K562 (cell line): ENCODE data around the gene RGMA. TPM values are rescaled to one million over a fixed set of nuclear protein-coding genes. Genes with fewer than 3 reads are reported as not detected.

Experiments used
- ATAC-seq: fragments of 200-7000 bp; cut with Tn5 transposase; 3 replicates; pipeline ENCODE4 v1.9.1; 2020; ENCODE audit warnings: moderate library complexity
- BruUV-seq: library from RNA; stranded (reverse); fragments of 400-500 nt; replicated peaks from 2 replicates; lab custom pipeline; 2021; lab: Mats Ljungman, UMichigan
- CTCF ChIA-PET: fragments of 300-600 bp; formaldehyde crosslinking; extraction: SDS; loops from one replicate; lab custom pipeline; 2021; ENCODE audit warnings: low intra/inter-chr PET ratio; lab: Yijun Ruan, JAX
- POLR2A ChIA-PET: fragments of 300-600, 350-650 bp; sonication (Branson Sonifier 250); formaldehyde crosslinking; extraction: SDS; loops from one replicate; lab custom pipeline; 2021; ENCODE audit warnings: antibody characterized with exemption, inconsistent platforms; lab: Yijun Ruan, JAX
- DNase-seq, 4 experiments: peaks; one replicate each; pipeline versions ENCODE4 v3.0.0 to v3.0.0-alpha.2; 2011 to 2018; ENCODE audit warnings: low spot score in 3 of 4, mixed read lengths in 3 of 4; ENCODE audit errors: extremely low read depth in 1 of 4
- FAIRE-seq: peaks from 2 replicates; lab custom pipeline; 2011; peaks lifted over from hg19 to GRCh38; lab: Jason Lieb, UNC
- H2AFZ ChIP-seq: 2 replicates; pipeline ENCODE4 v1.6.0; 2011; ENCODE audit warnings: low read depth, low read length, control low read depth, inconsistent platforms
- H3K27ac ChIP-seq: fragments of 200-600 bp; 3 replicates; pipeline ENCODE4 v1.8.0; 2011; ENCODE audit warnings: low read depth, mild to moderate bottlenecking, control low read depth, inconsistent platforms, low read length, moderate library complexity, mixed read lengths; ENCODE audit errors: extremely low read depth
- H3K27me3 ChIP-seq, 2 experiments: fragments of 300-600 bp in 1 of 2; 2 replicates in 1 of 2; 3 replicates in 1 of 2; pipeline versions ENCODE4 v1.6.0 to v1.8.0; 2011; ENCODE audit warnings: inconsistent platforms in 2 of 2, low read length in 2 of 2, mild to moderate bottlenecking in 1 of 2, mixed read lengths in 1 of 2, moderate library complexity in 1 of 2; ENCODE audit not compliant: control insufficient read depth in 2 of 2, insufficient read depth in 2 of 2
- H3K36me3 ChIP-seq: fragments of 300-600 bp; 3 replicates; pipeline ENCODE4 v1.8.0; 2011; ENCODE audit warnings: mild to moderate bottlenecking, low read length, inconsistent platforms; ENCODE audit not compliant: control insufficient read depth, insufficient read depth
- H3K4me1 ChIP-seq, 2 experiments: fragments of 200-600 bp in 1 of 2; replicated peaks in 1 of 2; 2 replicates in 1 of 2; 3 replicates in 1 of 2; pipeline versions ENCODE4 v1.5.1 to v1.8.0; 2011; ENCODE audit warnings: inconsistent platforms in 2 of 2, low read length in 2 of 2, mild to moderate bottlenecking in 1 of 2, mixed read lengths in 1 of 2, moderate library complexity in 1 of 2; ENCODE audit not compliant: control insufficient read depth in 2 of 2, insufficient read depth in 2 of 2
- H3K4me2 ChIP-seq: 2 replicates; pipeline ENCODE4 v1.6.1; 2011; ENCODE audit warnings: low read length, control low read depth, inconsistent platforms, mixed read lengths; ENCODE audit not compliant: insufficient read depth
- H3K4me3 ChIP-seq: fragments of 200-600 bp; sonication (generic), shearing (Covaris generic); 2 replicates; pipeline ENCODE4 v1.5.1; 2016; ENCODE audit warnings: control low read depth, inconsistent platforms
- H3K79me2 ChIP-seq: fragments of 200-600 bp; 3 replicates; pipeline ENCODE4 v1.8.0; 2011; ENCODE audit warnings: low read length, inconsistent platforms; ENCODE audit not compliant: control insufficient read depth, insufficient read depth
- H3K9ac ChIP-seq, 2 experiments: 2 replicates each; pipeline versions ENCODE4 v1.6.0 to v1.6.1; 2011; ENCODE audit warnings: low read depth in 2 of 2, low read length in 2 of 2, control low read depth in 1 of 2, inconsistent platforms in 1 of 2, mild to moderate bottlenecking in 1 of 2, mixed read lengths in 1 of 2; ENCODE audit not compliant: insufficient read depth in 1 of 2
- H3K9me1 ChIP-seq: one replicate; pipeline ENCODE4 v1.6.0; 2011; ENCODE audit warnings: inconsistent platforms, mild to moderate bottlenecking, low read length, moderate library complexity; ENCODE audit not compliant: control insufficient read depth, insufficient read depth
- H3K9me3 ChIP-seq: replicated peaks from 2 replicates; pipeline ENCODE4 v1.5.1; 2011; ENCODE audit warnings: low read depth, low read length, inconsistent platforms; ENCODE audit not compliant: control insufficient read depth, insufficient read depth
- H4K20me1 ChIP-seq: replicated peaks from 2 replicates; pipeline ENCODE4 v1.6.1; 2011; ENCODE audit warnings: low read length, inconsistent platforms, mixed read lengths; ENCODE audit not compliant: control insufficient read depth, insufficient read depth
- ARHGAP35 ChIP-seq: fragments of 450-650 bp; IDR thresholded peaks from 2 replicates; pipeline ENCODE4 v1.6.1; 2018; ENCODE audit not compliant: partially characterized antibody
- BRF1 ChIP-seq: IDR thresholded peaks from 3 replicates; pipeline ENCODE4 v1.6.1; 2011; ENCODE audit warnings: borderline replicate concordance, mild to moderate bottlenecking; ENCODE audit not compliant: insufficient read length; ENCODE audit errors: extremely low read depth
- CBX3 ChIP-seq, 2 experiments: IDR thresholded peaks; 1 replicate in 1 of 2; 2 replicates in 1 of 2; pipeline ENCODE4 v1.6.1; 2012; ENCODE audit warnings: inconsistent platforms in 2 of 2, low read length in 2 of 2, borderline replicate concordance in 1 of 2, control low read depth in 1 of 2
- FOS ChIP-seq: IDR thresholded peaks from 3 replicates; pipeline ENCODE4 v1.6.1; 2011; ENCODE audit not compliant: insufficient read length; ENCODE audit errors: extremely low read depth
- HBP1 ChIP-seq: fragments of 450-650 bp; formaldehyde crosslinking; IDR thresholded peaks from 2 replicates; pipeline ENCODE4 v1.4.0; 2022; ENCODE audit warnings: missing genetic modification characterization
- HCFC1 ChIP-seq: IDR thresholded peaks from 2 replicates; pipeline ENCODE4 v1.6.1; 2012; ENCODE audit warnings: low read depth, low read length, improper control_type of control experiment
- KLF10 ChIP-seq: fragments of 250-450 bp; sonication (Bioruptor Pico); IDR thresholded peaks from 2 replicates; pipeline ENCODE4 v1.6.1; 2021; ENCODE audit warnings: matching md5 sums
- NELFE ChIP-seq: IDR thresholded peaks from 2 replicates; pipeline ENCODE4 v1.6.1; 2011; ENCODE audit warnings: mild to moderate bottlenecking; ENCODE audit not compliant: insufficient read depth, insufficient read length
- NR3C1 ChIP-seq: sonication (generic); formaldehyde crosslinking; IDR thresholded peaks from 2 replicates; pipeline ENCODE4 v1.8.1; 2022; ENCODE audit warnings: missing genetic modification reagents
- PCBP2 ChIP-seq: fragments of 200-400 bp; formaldehyde crosslinking; IDR thresholded peaks from 2 replicates; pipeline ENCODE4 v1.6.1; 2018; ENCODE audit warnings: low read length, low read depth, mild to moderate bottlenecking, moderate library complexity; ENCODE audit not compliant: poor library complexity, severe bottlenecking
- RBM22 ChIP-seq: fragments of 200-400 bp; formaldehyde crosslinking; IDR thresholded peaks from 2 replicates; pipeline ENCODE4 v1.6.1; 2018; ENCODE audit warnings: low read length, low read depth; ENCODE audit not compliant: poor library complexity, severe bottlenecking
- SAP30 ChIP-seq: fragments of 200-600 bp; sonication (generic); IDR thresholded peaks from 2 replicates; pipeline ENCODE4 v1.6.1; 2012; ENCODE audit warnings: borderline replicate concordance, low read depth, mild to moderate bottlenecking, moderate library complexity, low read length, control low read depth, inconsistent platforms; ENCODE audit not compliant: insufficient read depth, poor library complexity, severe bottlenecking
- TFAP4 ChIP-seq: sonication (generic); formaldehyde crosslinking; IDR thresholded peaks from 2 replicates; pipeline ENCODE4 v1.8.0; 2022; ENCODE audit warnings: missing genetic modification reagents, mild to moderate bottlenecking, moderate library complexity, borderline replicate concordance
- ZBTB34 ChIP-seq: fragments of 250-450 bp; sonication (Bioruptor Pico); IDR thresholded peaks from 2 replicates; pipeline ENCODE4 v1.8.0; 2021; ENCODE audit warnings: mild to moderate bottlenecking, moderate library complexity
- ZNF280B ChIP-seq: fragments of 250-450 bp; sonication (Bioruptor Pico); IDR thresholded peaks from 2 replicates; pipeline ENCODE4 v1.5.1; 2021; ENCODE audit warnings: mild to moderate bottlenecking
- WGBS: fragments of 100-300 bp; shearing (Covaris generic); methylation state at CpG from one replicate; pipeline ENCODE4 v1.1.6; 2016; ENCODE audit warnings: low coverage, mixed read lengths; ENCODE audit not compliant: insufficient coverage; ENCODE audit errors: missing lambda C conversion rate; 5-methylcytosine and 5-hydroxymethylcytosine counted together
- in situ Hi-C: fragments of 300-500 bp; cut with MboI; formaldehyde crosslinking; loops from 4 replicates; pipeline ENCODE4 v1.15.0; 2018; ENCODE audit warnings: inconsistent platforms, mixed read lengths
- intact Hi-C: fragments of 100-400 bp; cut with micrococcal nuclease; formaldehyde crosslinking; loops from 2 replicates; pipeline ENCODE4 v1.14.2; 2022
- polyA plus RNA-seq, 8 experiments: library from polyadenylated mRNA; depleted of rRNA in 4 of 8; stranded (reverse) in 5 of 8; unstranded in 3 of 8; fragments of >200 nt; fragmentation: Nextera tagmentation in 2 of 8; fragmentation: Illumina TruSeq in 1 of 8; extraction: Ambion mirVana in 2 of 8; extraction: Trizol in 1 of 8; gene quantifications; 2 replicates each; pipeline versions ENCODE4 v1.2.1 to v1.2.3, GENCODE V29; 2011 to 2014; ENCODE audit warnings: inconsistent platforms in 1 of 8, missing spikeins in 1 of 8
- total RNA-seq, 7 experiments: library from RNA; depleted of rRNA in 6 of 7; stranded (reverse); fragments of >200 nt in 6 of 7; fragmentation: Illumina TruSeq in 2 of 7; extraction: Trizol in 2 of 7; gene quantifications; 2 replicates each; pipeline versions ENCODE4 v1.2.1 to v1.2.3, GENCODE V29; 2011 to 2021; ENCODE audit warnings: low replicate concordance in 1 of 7

The RGMA gene
- total and polyA plus RNA-seq, 9 of the 15 experiments (the other 6 are each of a cell fraction or from before 2014, with no cell fraction given) = 0.03 to 0.05 (median 0.03) TPM; not detected in 6

GRCh38 chr15:93126599-93126998 is 37.6 kb upstream of the RGMA start (continued):
- TF ChIP-seq ZBTB34 (no peak), CBX3 (IDR thresholded peaks at IDR 0.05; ENCODE audit: borderline replicate concordance in 1 of 2, low read length in 2 of 2) (no peak), FOS (no peak)
- TF ChIP-seq, all 486 proteins: peak for 0

GRCh38 chr15:93126148-93126547 is 37.1 kb upstream of the RGMA start:
- peaks cover 0 to 60% of the 10 kb centered on the region in 2 experiments; a peak in 4 of 5 replicates for H3K27me3 ChIP-seq
- DNase-seq (no peak), ATAC-seq (no peak), FAIRE-seq (no peak)
- H3K36me3 ChIP-seq = no peaks in the 10 kb centered on the region
- ChIA-PET CTCF (no interaction called here), POLR2A (interaction anchor here (0.6 kb wide), 1 partner anchor 215 kb away, joined by 3 read pairs; no protein-coding TSS in a partner anchor)
- in situ Hi-C loops (no loop called here), intact Hi-C loops (no loop called here)
- BruUV-seq = no TSS peak
- 0% methylated on average over 3 of the region's 3 CpGs for WGBS
- H3K4me1 ChIP-seq = no peaks in the 10 kb centered on the region
- no peak overlapping the region for H3K9ac ChIP-seq
- H3K79me2 ChIP-seq = no peaks in the 10 kb centered on the region
- no peak overlapping the region for H3K27ac ChIP-seq
- H3K4me3 ChIP-seq = no peak overlapping the region
- no peak overlapping the region for H2AFZ ChIP-seq
- H4K20me1 ChIP-seq = no peaks in the 10 kb centered on the region
- H3K4me2 ChIP-seq = no peak overlapping the region
- H3K9me3 ChIP-seq = no peaks in the 10 kb centered on the region
- H3K9me1 ChIP-seq = no peaks in the 10 kb centered on the region
- TF ChIP-seq SAP30 (no peak), BRF1 (no peak), NELFE (no peak), NR3C1 (CRISPR knock-in tag) (no peak), PCBP2 (no peak), TFAP4 (CRISPR knock-in tag) (no peak), RBM22 (no peak), ZNF280B (CRISPR knock-in tag) (no peak), HBP1 (no peak), ARHGAP35 (no peak), KLF10 (CRISPR knock-in tag) (no peak), HCFC1 (no peak)
